ENCODE results near the gene RNF32. TPM values are rescaled to one million over a fixed set of nuclear protein-coding genes. Genes with fewer than 3 reads are reported as not detected.
A peak's percentile ranks its signal among the peaks of the same experiment; 100 is the strongest.
"Not testable (repeated sequence)": the region's sequence is repeated elsewhere in the genome, so short reads cannot be mapped to it uniquely, and the experiment has no call there.

RNF32 gene
- total and polyA plus RNA-seq, 4 donors = 1.4 to 3.8 (median 2.9) TPM

DNA sequence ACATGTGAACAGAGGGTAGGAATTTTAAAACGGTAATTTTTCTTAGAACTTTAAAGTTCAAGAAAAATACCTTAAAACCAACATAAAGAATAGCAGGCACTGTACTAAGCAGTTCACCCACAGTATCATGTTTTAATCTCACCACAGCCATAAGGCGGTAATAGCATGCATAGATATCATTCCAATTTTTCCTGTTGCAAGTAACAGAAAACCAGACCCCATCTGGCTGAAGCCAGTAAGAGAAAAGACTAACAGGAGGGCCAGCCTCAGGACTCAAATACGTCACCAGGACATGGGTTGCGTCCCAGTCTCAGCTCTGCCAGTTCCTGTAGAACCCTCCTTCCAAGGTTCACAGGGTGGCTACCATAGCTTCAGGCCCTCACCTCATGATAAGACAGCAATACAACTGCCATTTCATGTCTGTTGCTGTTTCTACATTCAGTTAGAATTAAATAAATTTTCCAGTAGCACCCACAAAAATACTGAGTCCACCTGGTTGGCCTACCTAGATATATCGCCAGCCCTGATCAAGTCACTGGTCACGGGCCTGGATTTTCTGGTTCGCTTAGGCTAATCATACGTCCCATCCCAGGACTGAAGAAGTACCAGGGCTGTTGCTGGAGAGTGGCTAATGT is 2.0 kb upstream of the RNF32 start:
- Histone ChIP-seq H3K27ac (ENCODE audit: low read depth, low read length) (no peak overlapping the region), H3K9me3 (ENCODE audit: control insufficient read depth, insufficient read depth, low read length) (no peaks in the 10 kb centered on the region), H3K4me3 (ENCODE audit: low read depth, low read length) (no peak overlapping the region), H3K27me3 (ENCODE audit: control insufficient read depth, insufficient read depth, low read length) (no peaks in the 10 kb centered on the region), H3K36me3 (ENCODE audit: control insufficient read depth, insufficient read depth, low read length) (no peaks in the 10 kb centered on the region), H3K4me1 (ENCODE audit: control insufficient read depth, insufficient read depth, low read length) (peaks cover 19% of the 10 kb centered on the region)
- WGBS (ENCODE audit: insufficient coverage) = 98% methylated on average over 5 of the region's 8 CpGs
- no peak for DNase-seq (ENCODE audit: low read depth in 4 of 6, low spot score in 6 of 6)

DNA sequence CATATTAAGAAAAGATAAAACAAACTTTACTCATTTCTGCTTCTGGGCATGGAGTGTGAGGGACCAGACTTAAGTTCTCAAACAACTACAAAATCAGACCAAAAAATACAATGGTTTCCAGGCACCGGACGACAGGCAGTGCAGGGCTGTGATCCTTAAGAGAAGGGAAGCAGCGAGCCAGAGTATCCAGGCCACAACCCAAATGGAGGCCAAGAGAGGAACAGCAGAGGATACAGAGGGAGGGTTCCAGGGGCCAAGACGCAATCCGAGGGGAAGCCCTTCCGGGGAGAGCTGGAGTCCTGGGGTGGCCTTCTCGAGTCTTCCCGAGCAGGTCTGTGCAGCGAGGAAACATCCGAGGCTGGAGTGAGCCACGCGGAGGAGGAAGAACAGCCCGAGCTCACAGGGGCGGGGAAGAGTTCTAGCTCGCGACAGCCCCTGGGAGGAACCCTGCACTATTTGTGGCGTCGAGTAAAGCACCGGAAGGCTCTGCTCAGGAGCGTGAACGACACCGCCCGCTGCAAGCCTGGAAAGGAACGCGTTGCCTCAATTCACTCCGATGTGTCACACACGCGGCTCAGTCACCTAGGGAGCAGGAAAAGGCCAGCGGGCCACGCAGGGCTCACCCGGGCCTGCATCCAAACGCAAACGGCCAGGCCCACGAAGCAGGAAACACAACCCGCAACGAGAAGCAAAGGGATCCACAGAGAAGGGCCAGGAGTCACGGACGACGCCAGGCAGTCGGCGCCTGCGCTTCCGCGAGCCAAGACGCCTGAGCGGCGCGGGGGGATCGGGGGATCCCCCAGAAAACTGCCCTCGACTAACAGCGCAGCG is 933 bp upstream of the RNF32 start:
- peak overlapping the region; percentile 68 for H3K4me3 ChIP-seq (ENCODE audit: low read depth, low read length)
- no peak overlapping the region for H3K27ac ChIP-seq (ENCODE audit: low read depth, low read length)
- H3K4me1 ChIP-seq (ENCODE audit: control insufficient read depth, insufficient read depth, low read length) = peaks cover 19% of the 10 kb centered on the region
- 44% methylated on average over 51 of the region's 52 CpGs for WGBS (ENCODE audit: insufficient coverage)
- DNase-seq (ENCODE audit: low read depth in 4 of 6, low spot score in 6 of 6) = peak in 1 of 6 donors; percentile 7
- H3K27me3 ChIP-seq (ENCODE audit: control insufficient read depth, insufficient read depth, low read length) = no peaks in the 10 kb centered on the region
- no peaks in the 10 kb centered on the region for H3K36me3 ChIP-seq (ENCODE audit: control insufficient read depth, insufficient read depth, low read length)
- no peaks in the 10 kb centered on the region for H3K9me3 ChIP-seq (ENCODE audit: control insufficient read depth, insufficient read depth, low read length)

DNA sequence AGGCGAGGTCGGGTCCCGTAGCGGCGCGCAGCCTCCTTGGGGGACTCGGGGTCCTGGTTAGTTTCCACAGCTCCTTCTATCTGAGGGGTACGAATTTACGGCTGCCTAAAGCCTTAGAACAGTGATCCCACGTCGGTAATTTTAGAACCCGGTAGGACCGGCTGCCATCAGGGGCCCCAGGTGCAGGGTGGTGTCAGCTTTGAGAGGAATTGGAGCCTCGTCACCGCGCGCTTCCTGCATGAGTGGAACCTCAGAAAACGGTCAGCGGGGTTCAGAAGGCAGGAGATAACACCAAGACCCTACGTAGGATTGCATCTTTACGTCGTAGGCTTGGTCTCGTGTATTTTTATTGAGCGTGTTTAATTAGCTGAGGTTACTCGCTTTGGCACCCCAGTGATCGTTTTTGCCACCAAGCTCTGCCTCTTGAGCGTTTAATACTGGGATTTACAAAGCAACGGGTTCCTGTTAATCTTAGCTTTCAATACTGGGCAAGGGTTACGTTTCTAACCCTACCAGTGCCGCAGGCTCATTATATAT is 443 bp downstream of the RNF32 start:
- peaks cover 19% of the 10 kb centered on the region for H3K4me1 ChIP-seq (ENCODE audit: control insufficient read depth, insufficient read depth, low read length)
- no peaks in the 10 kb centered on the region for H3K36me3 ChIP-seq (ENCODE audit: control insufficient read depth, insufficient read depth, low read length)
- no peaks in the 10 kb centered on the region for H3K27me3 ChIP-seq (ENCODE audit: control insufficient read depth, insufficient read depth, low read length)
- WGBS (ENCODE audit: insufficient coverage) = 4% methylated on average over 29 of the region's 30 CpGs
- no peak overlapping the region for H3K27ac ChIP-seq (ENCODE audit: low read depth, low read length)
- H3K4me3 ChIP-seq (ENCODE audit: low read depth, low read length) = peak overlapping the region; percentile 68
- peak in 2 of 6 donors; percentile 17 to 22 for DNase-seq (ENCODE audit: low read depth in 4 of 6, low spot score in 6 of 6)
- no peaks in the 10 kb centered on the region for H3K9me3 ChIP-seq (ENCODE audit: control insufficient read depth, insufficient read depth, low read length)

- H3K4me1 ChIP-seq (ENCODE audit: control insufficient read depth, insufficient read depth, low read length) = peaks cover 19% of the 10 kb centered on the region
- H3K36me3 ChIP-seq (ENCODE audit: control insufficient read depth, insufficient read depth, low read length) = no peaks in the 10 kb centered on the region
- no peak overlapping the region for H3K27ac ChIP-seq (ENCODE audit: low read depth, low read length)
- no peaks in the 10 kb centered on the region for H3K27me3 ChIP-seq (ENCODE audit: control insufficient read depth, insufficient read depth, low read length)
- DNase-seq (ENCODE audit: low read depth in 4 of 6, low spot score in 6 of 6) = no peak
- WGBS (ENCODE audit: insufficient coverage) = 73% methylated on average over 10 of the region's 13 CpGs
- H3K9me3 ChIP-seq (ENCODE audit: control insufficient read depth, insufficient read depth, low read length) = no peaks in the 10 kb centered on the region
- H3K4me3 ChIP-seq (ENCODE audit: low read depth, low read length) = no peak overlapping the region
These were observed 1.9 kb downstream of the RNF32 start for GRCh38 chr7:156642306-156643045.

DNA sequence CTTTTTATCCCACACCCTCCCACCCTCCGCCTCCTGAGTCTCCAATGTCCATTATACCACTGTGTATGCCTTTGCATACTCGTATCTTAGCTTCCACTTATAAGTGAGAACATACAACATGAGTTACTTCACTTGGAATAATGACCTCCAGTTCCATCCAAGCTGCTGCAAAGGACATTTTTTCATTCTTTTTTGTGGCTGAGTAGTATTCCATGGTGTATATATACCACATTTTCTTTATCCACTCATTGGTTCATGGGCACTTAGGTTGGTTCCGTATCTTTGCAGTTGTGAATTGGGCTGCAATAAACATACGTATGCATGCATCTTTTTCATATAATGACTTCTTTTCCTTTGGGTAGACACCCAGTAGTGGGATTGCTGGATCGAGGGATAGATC is 6.8 kb downstream of the RNF32 start:
- H3K4me3 ChIP-seq (ENCODE audit: low read depth, low read length); H3K9me3 ChIP-seq (ENCODE audit: control insufficient read depth, insufficient read depth, low read length); H3K4me1 ChIP-seq (ENCODE audit: control insufficient read depth, insufficient read depth, low read length); H3K27me3 ChIP-seq (ENCODE audit: control insufficient read depth, insufficient read depth, low read length); DNase-seq (ENCODE audit: low read depth in 4 of 6, low spot score in 6 of 6); H3K36me3 ChIP-seq (ENCODE audit: control insufficient read depth, insufficient read depth, low read length); H3K27ac ChIP-seq (ENCODE audit: low read depth, low read length): not testable (repeated sequence)
- 93% methylated on average over 2 of the region's 5 CpGs for WGBS (ENCODE audit: insufficient coverage)

GRCh38 chr7:156650042-156650441 is 9.5 kb downstream of the RNF32 start:
- no peak overlapping the region for H3K4me3 ChIP-seq (ENCODE audit: low read depth, low read length)
- no peaks in the 10 kb centered on the region for H3K9me3 ChIP-seq (ENCODE audit: control insufficient read depth, insufficient read depth, low read length)
- H3K27ac ChIP-seq (ENCODE audit: low read depth, low read length) = no peak overlapping the region
- 55% methylated on average over 7 of the region's 9 CpGs for WGBS (ENCODE audit: insufficient coverage)
- H3K4me1 ChIP-seq (ENCODE audit: control insufficient read depth, insufficient read depth, low read length) = no peaks in the 10 kb centered on the region
- no peaks in the 10 kb centered on the region for H3K36me3 ChIP-seq (ENCODE audit: control insufficient read depth, insufficient read depth, low read length)
- no peak for DNase-seq (ENCODE audit: low read depth in 4 of 6, low spot score in 6 of 6)
- no peaks in the 10 kb centered on the region for H3K27me3 ChIP-seq (ENCODE audit: control insufficient read depth, insufficient read depth, low read length)

DNA sequence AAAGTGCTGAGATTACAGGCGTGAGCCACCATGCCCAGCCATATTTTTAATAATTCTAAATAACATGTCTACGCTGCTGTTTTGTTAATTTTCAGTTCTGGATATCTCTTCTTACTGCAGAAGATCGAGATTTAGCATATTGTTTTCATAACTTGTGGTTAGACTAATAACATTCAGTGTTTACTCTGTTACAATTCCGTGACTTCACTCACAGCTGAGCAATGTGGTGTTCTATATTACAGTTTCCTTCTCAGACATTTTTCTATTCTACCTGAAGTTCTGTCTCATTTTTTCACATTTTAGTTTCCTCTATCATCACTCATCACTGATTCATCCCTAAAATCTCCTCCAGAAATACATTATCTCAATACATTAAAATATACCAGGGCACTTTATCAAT is 10.9 kb downstream of the RNF32 start:
- no peak for DNase-seq (ENCODE audit: low read depth in 4 of 6, low spot score in 6 of 6)
- Histone ChIP-seq H3K9me3 (ENCODE audit: control insufficient read depth, insufficient read depth, low read length) (no peaks in the 10 kb centered on the region), H3K4me3 (ENCODE audit: low read depth, low read length) (no peak overlapping the region), H3K27ac (ENCODE audit: low read depth, low read length) (no peak overlapping the region), H3K4me1 (ENCODE audit: control insufficient read depth, insufficient read depth, low read length) (peaks cover under 1% of the 10 kb centered on the region), H3K27me3 (ENCODE audit: control insufficient read depth, insufficient read depth, low read length) (no peaks in the 10 kb centered on the region), H3K36me3 (ENCODE audit: control insufficient read depth, insufficient read depth, low read length) (no peaks in the 10 kb centered on the region)
- no CpG with 5 or more reads among the region's 4 CpGs for WGBS (ENCODE audit: insufficient coverage)

DNA sequence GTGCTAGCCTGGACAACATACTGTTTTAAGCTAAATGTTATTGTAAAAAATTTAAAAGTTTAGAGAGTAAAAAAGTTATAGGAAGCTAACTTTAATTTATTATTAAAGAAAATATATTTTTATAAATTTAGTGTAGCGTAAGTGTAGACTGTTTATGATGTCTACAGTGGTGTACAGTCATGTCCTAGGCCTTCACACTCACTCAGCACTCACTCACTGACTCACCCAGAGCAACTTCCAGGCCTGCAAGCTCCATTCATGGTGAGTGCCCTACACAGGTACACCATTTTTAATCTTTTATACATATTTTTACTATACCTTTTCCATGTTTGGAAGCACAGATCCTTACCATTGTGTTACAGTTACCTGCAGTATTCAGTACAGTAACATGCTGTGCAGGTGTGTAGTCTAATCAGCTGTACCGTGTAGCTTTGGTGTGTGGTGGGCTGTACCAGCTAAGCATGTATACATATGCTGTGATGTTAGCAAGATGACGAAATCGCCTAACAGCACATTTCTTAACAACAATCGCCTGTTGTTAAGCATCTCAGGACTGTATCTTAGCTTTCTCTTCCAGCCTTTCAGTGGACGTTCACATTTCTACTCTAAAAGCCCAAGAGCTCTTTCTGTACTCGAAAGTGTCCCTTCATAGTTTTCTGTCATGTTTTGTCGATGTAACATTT is 12.5 kb downstream of the RNF32 start:
- no peaks in the 10 kb centered on the region for H3K9me3 ChIP-seq (ENCODE audit: control insufficient read depth, insufficient read depth, low read length)
- no peak for DNase-seq (ENCODE audit: low read depth in 4 of 6, low spot score in 6 of 6)
- H3K4me3 ChIP-seq (ENCODE audit: low read depth, low read length) = no peak overlapping the region
- 96% methylated on average over 3 of the region's 8 CpGs for WGBS (ENCODE audit: insufficient coverage)
- no peaks in the 10 kb centered on the region for H3K27me3 ChIP-seq (ENCODE audit: control insufficient read depth, insufficient read depth, low read length)
- H3K4me1 ChIP-seq (ENCODE audit: control insufficient read depth, insufficient read depth, low read length) = peaks cover 4% of the 10 kb centered on the region
- H3K36me3 ChIP-seq (ENCODE audit: control insufficient read depth, insufficient read depth, low read length) = no peaks in the 10 kb centered on the region
- no peak overlapping the region for H3K27ac ChIP-seq (ENCODE audit: low read depth, low read length)

GRCh38 chr7:156654511-156655234 is 14.1 kb downstream of the RNF32 start:
- Histone ChIP-seq H3K9me3 (ENCODE audit: control insufficient read depth, insufficient read depth, low read length) (no peaks in the 10 kb centered on the region), H3K4me1 (ENCODE audit: control insufficient read depth, insufficient read depth, low read length) (peaks cover 4% of the 10 kb centered on the region), H3K4me3 (ENCODE audit: low read depth, low read length) (no peak overlapping the region), H3K27ac (ENCODE audit: low read depth, low read length) (no peak overlapping the region), H3K27me3 (ENCODE audit: control insufficient read depth, insufficient read depth, low read length) (no peaks in the 10 kb centered on the region), H3K36me3 (ENCODE audit: control insufficient read depth, insufficient read depth, low read length) (no peaks in the 10 kb centered on the region)
- 72% methylated on average over 7 of the region's 10 CpGs for WGBS (ENCODE audit: insufficient coverage)
- no peak for DNase-seq (ENCODE audit: low read depth in 4 of 6, low spot score in 6 of 6)

Data from spinal cord (tissue), 10 donors.